ENCODE data around the gene ZGLP1.

DNA sequence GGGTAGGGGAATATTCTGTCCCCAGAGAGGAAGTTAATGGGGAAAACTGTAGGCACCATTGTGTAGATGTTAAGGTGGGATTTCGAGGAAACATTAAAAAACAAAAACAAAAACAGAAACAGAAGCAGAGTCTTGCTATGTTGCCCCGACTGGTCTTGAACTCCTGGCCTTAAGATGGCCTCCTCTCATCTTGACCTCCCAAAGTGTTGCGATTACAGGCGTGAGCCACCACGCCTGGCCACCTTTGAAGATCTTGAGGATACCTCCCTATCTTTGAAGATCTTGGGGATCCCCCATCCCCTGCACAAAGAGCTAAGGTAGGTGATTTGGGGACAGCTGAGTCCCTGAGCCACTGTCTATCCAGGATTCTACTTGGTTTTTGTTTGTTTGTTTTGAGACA lies 30.4 kb upstream of the ZGLP1 start:
- TF ChIP-seq, protein P1, sequence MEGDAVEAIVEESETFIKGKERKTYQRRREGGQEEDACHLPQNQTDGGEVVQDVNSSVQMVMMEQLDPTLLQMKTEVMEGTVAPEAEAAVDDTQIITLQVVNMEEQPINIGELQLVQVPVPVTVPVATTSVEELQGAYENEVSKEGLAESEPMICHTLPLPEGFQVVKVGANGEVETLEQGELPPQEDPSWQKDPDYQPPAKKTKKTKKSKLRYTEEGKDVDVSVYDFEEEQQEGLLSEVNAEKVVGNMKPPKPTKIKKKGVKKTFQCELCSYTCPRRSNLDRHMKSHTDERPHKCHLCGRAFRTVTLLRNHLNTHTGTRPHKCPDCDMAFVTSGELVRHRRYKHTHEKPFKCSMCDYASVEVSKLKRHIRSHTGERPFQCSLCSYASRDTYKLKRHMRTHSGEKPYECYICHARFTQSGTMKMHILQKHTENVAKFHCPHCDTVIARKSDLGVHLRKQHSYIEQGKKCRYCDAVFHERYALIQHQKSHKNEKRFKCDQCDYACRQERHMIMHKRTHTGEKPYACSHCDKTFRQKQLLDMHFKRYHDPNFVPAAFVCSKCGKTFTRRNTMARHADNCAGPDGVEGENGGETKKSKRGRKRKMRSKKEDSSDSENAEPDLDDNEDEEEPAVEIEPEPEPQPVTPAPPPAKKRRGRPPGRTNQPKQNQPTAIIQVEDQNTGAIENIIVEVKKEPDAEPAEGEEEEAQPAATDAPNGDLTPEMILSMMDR (IDR thresholded peaks at IDR 0.05), result no peak
- TF ChIP-seq POLR2A (IDR thresholded peaks at IDR 0.05), result no peak
